SK-N-SH (cell line): ENCODE results near the gene SYNGR1.

ENCODE experiments used
- EP300 ChIP-seq, 2 experiments: IDR thresholded peaks; 2 replicates each; pipeline versions ENCODE4 v1.4.0 to v1.6.1; 2012; ENCODE audit warnings: borderline replicate concordance in 1 of 2, low read depth in 1 of 2, low read length in 1 of 2
- MAX ChIP-seq: IDR thresholded peaks from 2 replicates; pipeline ENCODE4 v1.4.0; 2012; ENCODE audit warnings: low read depth
- POLR2AphosphoS5 ChIP-seq: IDR thresholded peaks from 2 replicates; pipeline ENCODE4 v1.6.1; 2012; ENCODE audit warnings: low read depth, low read length
- SMC3 ChIP-seq: IDR thresholded peaks from 2 replicates; pipeline ENCODE4 v1.6.1; 2012; ENCODE audit warnings: low read depth, low read length, improper control_type of control experiment
- ZBTB33 ChIP-seq: IDR thresholded peaks from 2 replicates; pipeline ENCODE4 v1.4.0; 2012; ENCODE audit warnings: low read depth, borderline replicate concordance
- TF ChIP-seq, protein P1 (sequence below): fragments of 200-600 bp; sonication (generic); IDR thresholded peaks from 2 replicates; pipeline ENCODE4 v1.6.1; 2017; ENCODE audit warnings: antibody characterized with exemption, mild to moderate bottlenecking, moderate library complexity

- TF ChIP-seq, protein P1, sequence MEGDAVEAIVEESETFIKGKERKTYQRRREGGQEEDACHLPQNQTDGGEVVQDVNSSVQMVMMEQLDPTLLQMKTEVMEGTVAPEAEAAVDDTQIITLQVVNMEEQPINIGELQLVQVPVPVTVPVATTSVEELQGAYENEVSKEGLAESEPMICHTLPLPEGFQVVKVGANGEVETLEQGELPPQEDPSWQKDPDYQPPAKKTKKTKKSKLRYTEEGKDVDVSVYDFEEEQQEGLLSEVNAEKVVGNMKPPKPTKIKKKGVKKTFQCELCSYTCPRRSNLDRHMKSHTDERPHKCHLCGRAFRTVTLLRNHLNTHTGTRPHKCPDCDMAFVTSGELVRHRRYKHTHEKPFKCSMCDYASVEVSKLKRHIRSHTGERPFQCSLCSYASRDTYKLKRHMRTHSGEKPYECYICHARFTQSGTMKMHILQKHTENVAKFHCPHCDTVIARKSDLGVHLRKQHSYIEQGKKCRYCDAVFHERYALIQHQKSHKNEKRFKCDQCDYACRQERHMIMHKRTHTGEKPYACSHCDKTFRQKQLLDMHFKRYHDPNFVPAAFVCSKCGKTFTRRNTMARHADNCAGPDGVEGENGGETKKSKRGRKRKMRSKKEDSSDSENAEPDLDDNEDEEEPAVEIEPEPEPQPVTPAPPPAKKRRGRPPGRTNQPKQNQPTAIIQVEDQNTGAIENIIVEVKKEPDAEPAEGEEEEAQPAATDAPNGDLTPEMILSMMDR = no peak
- no peak for TF ChIP-seq EP300 (IDR thresholded peaks at IDR 0.05; ENCODE audit: borderline replicate concordance in 1 of 2, low read depth in 1 of 2, low read length in 1 of 2)
- no peak for TF ChIP-seq SMC3
- TF ChIP-seq MAX = no peak
- TF ChIP-seq ZBTB33 = no peak
- TF ChIP-seq POLR2AphosphoS5 = no peak
Measured at GRCh38 chr22:39362932-39363331, 13.1 kb downstream of the SYNGR1 start.
